Psoas muscle (tissue), 8 donors: ENCODE data around the gene SMYD2. TPM values are rescaled to one million over a fixed set of nuclear protein-coding genes. Genes with fewer than 3 reads are reported as not detected.

ENCODE experiments used
- ATAC-seq, 4 donors: fragments of 200-7000 bp; cut with Tn5 transposase; one replicate each; pipeline ENCODE4 v1.9.1; 2020; ENCODE audit warnings: moderate library complexity in 3 of 4, mild to moderate bottlenecking in 2 of 4
- DNase-seq, 2 donors: peaks; one replicate each; pipeline ENCODE4 v3.0.0-alpha.2; 2020
- H3K27ac ChIP-seq: fragments of 200-600 bp; one replicate; pipeline ENCODE4 v1.8.0; 2022
- H3K27me3 ChIP-seq, 3 donors: fragments of 200-600 bp in 1 of 3; one replicate each; pipeline versions ENCODE4 v1.6.1 to v1.8.0; 2013 to 2022; ENCODE audit warnings: low read length in 2 of 3, mild to moderate bottlenecking in 2 of 3, moderate library complexity in 1 of 3; ENCODE audit not compliant: insufficient read depth in 3 of 3
- H3K36me3 ChIP-seq, 2 donors: fragments of 200-600 bp in 1 of 2; one replicate each; pipeline versions ENCODE4 v1.6.1 to v1.8.0; 2013 to 2022; ENCODE audit warnings: low read depth in 1 of 2, mild to moderate bottlenecking in 1 of 2, moderate library complexity in 1 of 2; ENCODE audit not compliant: insufficient read depth in 1 of 2
- H3K4me1 ChIP-seq: fragments of 200-600 bp; one replicate; pipeline ENCODE4 v1.8.0; 2022
- H3K4me3 ChIP-seq: fragments of 200-600 bp; one replicate; pipeline ENCODE4 v1.8.0; 2022; ENCODE audit warnings: mild to moderate bottlenecking
- H3K9me3 ChIP-seq: fragments of 200-600 bp; one replicate; pipeline ENCODE4 v1.8.0; 2022
- WGBS, 3 donors: extraction: QIAGEN DNeasy Blood & Tissue Kit; methylation state at CpG; one replicate each; pipeline versions ENCODE4 v1.1.6 to v1.1.7; 2013; 5-methylcytosine and 5-hydroxymethylcytosine counted together
- intact Hi-C, 2 donors: fragments of 100-400 bp; cut with DNase I; formaldehyde crosslinking; loops; one replicate each; pipeline versions ENCODE4 v1.11.0 to v1.14.2; 2022
- polyA plus RNA-seq, 3 donors: library from polyadenylated mRNA; stranded (reverse); fragments of 200-250 nt; gene quantifications; one replicate each; pipeline ENCODE4 v1.2.3, GENCODE V29; 2013
- total RNA-seq, 4 donors: library from RNA; stranded (reverse); fragmentation: NEBNext Ultra II Directional in 2 of 4; extraction: Animal tissue kit (Norgen Biotek cat#: 25700) in 2 of 4; gene quantifications; one replicate each; pipeline versions ENCODE4 v1.2.1 to v1.2.4, GENCODE V29; 2021 to 2023
- TF ChIP-seq, protein P1 (sequence below): fragments of 200-600 bp; IDR thresholded peaks from one replicate; pipeline ENCODE4 v1.8.0; 2022; ENCODE audit warnings: antibody characterized with exemption
- donor health status: healthy with polysubstance abuse.
- donor health status: DM: no; HTN: no; CAD: no; lungs with moderate emphysema.
- donor health status: Bipolar disorder and iron deficiency.
- donor health status: healthy.
- donor health status: DM: yes; HTN: yes; CAD: no.
- donor health status: DM: no; HTN: no; CAD: no.
- donor health status: DM: no; HTN: no; CAD: no.
- donor health status: DM: yes; HTN: yes; CAD: no.

The SMYD2 gene
- total and polyA plus RNA-seq, 7 donors: 15.6 to 75.3 (median 46.9) TPM

DNA sequence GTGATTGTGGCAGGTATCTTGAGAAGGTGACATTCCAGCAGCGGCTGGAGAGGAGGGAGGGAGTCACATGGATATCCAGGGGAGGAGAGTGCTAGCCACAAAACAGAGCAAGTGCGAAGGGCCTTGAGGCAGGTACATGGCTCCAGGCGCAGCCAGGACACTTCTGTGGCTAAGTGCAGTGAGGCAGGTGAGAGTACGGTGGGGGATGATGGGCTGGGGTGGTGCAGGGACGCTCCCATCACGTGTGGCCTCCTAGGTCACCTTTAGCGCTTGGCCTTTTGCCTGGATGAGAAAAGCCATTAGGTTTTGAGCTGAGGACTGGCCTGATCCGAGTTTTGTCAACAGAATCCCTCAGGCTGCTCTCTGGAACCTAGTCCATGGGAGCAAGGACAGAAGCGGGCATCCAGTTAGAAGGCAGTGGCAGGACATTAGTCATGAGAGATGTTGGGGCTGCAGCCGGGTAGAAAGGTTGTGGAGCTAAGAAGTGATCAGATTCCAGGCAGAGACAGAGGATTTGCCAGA is 31.6 kb downstream of the SMYD2 start:
- intact Hi-C loops: no loop called here
- peak; percentile 61 to 78 (median 67) for ATAC-seq
- peaks cover 42% of the 10 kb centered on the region for H3K4me1 ChIP-seq
- H3K27me3 ChIP-seq: no peaks in the 10 kb centered on the region
- H3K9me3 ChIP-seq: no peaks in the 10 kb centered on the region
- DNase-seq: no peak
- 59 to 83% (median 61%) methylated on average over 10 of the region's 10 CpGs for WGBS, 3 donors
- no peak overlapping the region for H3K4me3 ChIP-seq
- no peaks in the 10 kb centered on the region for H3K36me3 ChIP-seq
- TF ChIP-seq, protein P1, sequence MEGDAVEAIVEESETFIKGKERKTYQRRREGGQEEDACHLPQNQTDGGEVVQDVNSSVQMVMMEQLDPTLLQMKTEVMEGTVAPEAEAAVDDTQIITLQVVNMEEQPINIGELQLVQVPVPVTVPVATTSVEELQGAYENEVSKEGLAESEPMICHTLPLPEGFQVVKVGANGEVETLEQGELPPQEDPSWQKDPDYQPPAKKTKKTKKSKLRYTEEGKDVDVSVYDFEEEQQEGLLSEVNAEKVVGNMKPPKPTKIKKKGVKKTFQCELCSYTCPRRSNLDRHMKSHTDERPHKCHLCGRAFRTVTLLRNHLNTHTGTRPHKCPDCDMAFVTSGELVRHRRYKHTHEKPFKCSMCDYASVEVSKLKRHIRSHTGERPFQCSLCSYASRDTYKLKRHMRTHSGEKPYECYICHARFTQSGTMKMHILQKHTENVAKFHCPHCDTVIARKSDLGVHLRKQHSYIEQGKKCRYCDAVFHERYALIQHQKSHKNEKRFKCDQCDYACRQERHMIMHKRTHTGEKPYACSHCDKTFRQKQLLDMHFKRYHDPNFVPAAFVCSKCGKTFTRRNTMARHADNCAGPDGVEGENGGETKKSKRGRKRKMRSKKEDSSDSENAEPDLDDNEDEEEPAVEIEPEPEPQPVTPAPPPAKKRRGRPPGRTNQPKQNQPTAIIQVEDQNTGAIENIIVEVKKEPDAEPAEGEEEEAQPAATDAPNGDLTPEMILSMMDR: no peak
- peak overlapping the region; percentile 65 for H3K27ac ChIP-seq

DNA sequence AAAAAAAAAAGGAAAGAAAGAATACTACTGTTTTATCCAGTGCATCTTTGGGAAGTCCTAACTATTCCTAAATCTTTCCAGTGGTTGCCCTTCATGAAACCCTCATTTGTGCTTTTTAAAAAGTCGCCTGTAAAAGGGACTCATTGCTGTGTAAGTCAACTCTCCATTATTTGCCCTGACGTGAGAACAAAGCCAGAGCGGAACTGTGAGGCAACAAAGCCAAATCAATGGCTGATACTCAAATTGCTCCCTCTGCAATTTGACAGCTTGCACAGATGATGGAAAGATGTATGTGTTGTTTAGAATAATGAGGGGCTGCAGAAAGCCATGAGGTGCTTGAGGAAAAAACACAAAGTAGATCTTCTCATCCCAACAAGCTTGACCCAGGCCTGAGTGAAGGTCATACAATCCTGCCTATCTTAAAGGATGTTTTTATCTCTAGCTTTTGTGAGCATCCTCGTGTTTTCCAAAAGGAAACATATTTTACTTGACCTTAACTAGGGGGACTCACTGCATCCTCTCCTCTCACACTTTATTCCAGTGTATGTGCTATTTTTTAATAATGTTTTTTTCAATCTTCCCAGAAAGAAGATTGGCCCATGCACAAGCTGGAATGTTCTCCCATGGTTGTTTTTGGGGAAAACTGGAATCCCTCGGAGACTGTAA is 33.4 kb downstream of the SMYD2 start:
- Histone ChIP-seq H3K9me3 (no peaks in the 10 kb centered on the region), H3K4me1 (peaks cover 44% of the 10 kb centered on the region), H3K27ac (no peak overlapping the region), H3K27me3 (no peaks in the 10 kb centered on the region), H3K36me3 (peaks cover 0 to 14% of the 10 kb centered on the region in 2 donors), H3K4me3 (no peak overlapping the region)
- TF ChIP-seq, protein P1: no peak
- intact Hi-C loops: no loop called here
- DNase-seq (no peak), ATAC-seq (no peak)
- WGBS, 3 donors: 83 to 86% (median 83%) methylated on average over 5 of the region's 5 CpGs

DNA sequence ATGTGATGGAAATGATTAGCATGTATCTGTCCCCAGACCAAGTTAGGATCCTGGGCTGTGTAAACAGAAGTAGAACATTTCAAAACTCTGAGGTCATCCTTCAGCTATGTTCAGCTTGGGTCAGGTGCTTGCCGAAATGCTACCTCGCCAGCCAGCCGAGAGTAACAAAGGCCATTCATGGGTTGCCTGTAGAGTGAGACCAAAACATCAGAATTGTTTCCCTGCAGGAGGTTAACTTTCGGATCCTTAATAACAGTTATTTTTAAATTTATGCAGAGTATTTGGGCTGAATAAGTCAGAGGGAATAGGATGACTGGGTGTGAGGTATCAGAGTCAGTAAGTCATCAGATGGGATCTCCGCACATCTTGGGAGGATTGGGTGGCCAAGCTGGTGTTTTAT is 35.6 kb downstream of the SMYD2 start:
- Histone ChIP-seq H3K4me1 (peaks cover 34% of the 10 kb centered on the region), H3K27me3 (no peaks in the 10 kb centered on the region), H3K4me3 (no peak overlapping the region), H3K36me3 (peaks cover 0 to 37% of the 10 kb centered on the region in 2 donors), H3K9me3 (no peaks in the 10 kb centered on the region), H3K27ac (peak overlapping the region; percentile 65)
- TF ChIP-seq, protein P1: no peak
- 40 to 57% (median 48%) methylated on average over 5 of the region's 5 CpGs for WGBS, 3 donors
- DNase-seq (no peak), ATAC-seq (peak; percentile 83 to 86 (median 84))
- intact Hi-C loops: loop anchor here (5.0 kb wide), 1 partner anchor 34 kb away; the partner anchor contains the start of gene SMYD2 (in 2 of the 2)

DNA sequence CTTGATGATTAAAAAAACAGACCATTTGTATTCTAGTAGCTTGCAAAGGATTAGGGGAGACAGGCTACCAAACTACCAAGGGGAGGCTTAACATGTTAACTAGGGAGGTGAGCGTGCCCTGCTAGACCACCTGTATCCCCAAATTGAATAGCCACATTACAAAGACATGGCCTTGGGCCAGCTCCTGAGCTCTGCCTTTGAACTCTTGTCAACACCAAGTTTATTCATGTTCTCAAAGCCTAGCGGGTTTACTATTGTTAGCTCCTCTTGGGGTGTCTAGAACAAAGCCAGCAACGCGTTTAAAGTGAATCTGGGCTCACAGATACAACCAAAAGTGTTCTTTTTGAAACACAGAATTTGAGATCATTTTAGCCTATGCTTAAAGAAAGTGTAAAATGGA is 36.3 kb downstream of the SMYD2 start:
- peaks cover 27% of the 10 kb centered on the region for H3K4me1 ChIP-seq
- 57 to 65% (median 62%) methylated on average over 4 of the region's 4 CpGs for WGBS, 3 donors

More for the DNA sequence above, 36.3 kb downstream of the SMYD2 start:
- H3K36me3 ChIP-seq: peaks cover 0 to 42% of the 10 kb centered on the region in 2 donors
- no peaks in the 10 kb centered on the region for H3K27me3 ChIP-seq
- no peak for DNase-seq
- H3K9me3 ChIP-seq: no peaks in the 10 kb centered on the region
- intact Hi-C loops: loop anchor here (5.0 kb wide), 1 partner anchor 35 kb away; the partner anchor contains the start of gene SMYD2 (in 2 of the 2)
- peak in 3 of 4 donors; percentile 25 to 53 (median 26) for ATAC-seq
- peak overlapping the region; percentile 65 for H3K27ac ChIP-seq
- TF ChIP-seq, protein P1: no peak
- H3K4me3 ChIP-seq: no peak overlapping the region
